D721Med (cell line): ENCODE results near the gene IGSF11.
A peak's percentile ranks its signal among the peaks of the same experiment; 100 is the strongest.

Experiments used
- DNase-seq: peaks from one replicate; pipeline ENCODE4 v3.0.0; 2011; ENCODE audit warnings: low spot score; ENCODE audit not compliant: insufficient read length
- FAIRE-seq: peaks from 2 replicates; lab custom pipeline; 2011; peaks lifted over from hg19 to GRCh38; lab: Jason Lieb, UNC
- CTCF ChIP-seq: IDR thresholded peaks from 2 replicates; pipeline ENCODE4 v1.5.1; 2012; ENCODE audit warnings: mild to moderate bottlenecking, control low read depth; ENCODE audit not compliant: insufficient read depth; ENCODE audit errors: missing control alignments

Gene IGSF11

GRCh38 chr3:118951089-118951488 lies 83.6 kb downstream of the IGSF11 start:
- FAIRE-seq = no peak
- TF ChIP-seq CTCF = no peak
- DNase-seq = no peak

GRCh38 chr3:118949113-118949760 lies 85.4 kb downstream of the IGSF11 start:
- no peak for TF ChIP-seq CTCF
- no peak for DNase-seq
- FAIRE-seq = no peak

GRCh38 chr3:118948146-118948545 lies 86.5 kb downstream of the IGSF11 start:
- DNase-seq = no peak
- FAIRE-seq = no peak
- no peak for TF ChIP-seq CTCF

- FAIRE-seq (no peak), DNase-seq (no peak)
- TF ChIP-seq CTCF = no peak
Measured at GRCh38 chr3:118946449-118946848, 88.2 kb downstream of the IGSF11 start.

GRCh38 chr3:118945834-118946233 lies 88.8 kb downstream of the IGSF11 start:
- FAIRE-seq (no peak), DNase-seq (no peak)
- TF ChIP-seq CTCF = no peak

GRCh38 chr3:118943597-118943996 lies 91.0 kb downstream of the IGSF11 start:
- DNase-seq = no peak
- FAIRE-seq = peak; percentile 51
- TF ChIP-seq CTCF = no peak

- DNase-seq = no peak
- no peak for FAIRE-seq
- TF ChIP-seq CTCF = no peak
Measured at GRCh38 chr3:118942671-118943070, 92.0 kb downstream of the IGSF11 start.
